Suppressor macrophage treated with lipopolysaccharide for 4 hours (primary cell): ENCODE data around the gene SNAPC2.
"Not testable (repeated sequence)": the region's sequence is repeated elsewhere in the genome, so short reads cannot be mapped to it uniquely, and the experiment has no call there.

ENCODE experiments used
- DNase-seq: peaks from one replicate; pipeline ENCODE4 v3.0.0-alpha.2; 2020

The SNAPC2 gene

DNA sequence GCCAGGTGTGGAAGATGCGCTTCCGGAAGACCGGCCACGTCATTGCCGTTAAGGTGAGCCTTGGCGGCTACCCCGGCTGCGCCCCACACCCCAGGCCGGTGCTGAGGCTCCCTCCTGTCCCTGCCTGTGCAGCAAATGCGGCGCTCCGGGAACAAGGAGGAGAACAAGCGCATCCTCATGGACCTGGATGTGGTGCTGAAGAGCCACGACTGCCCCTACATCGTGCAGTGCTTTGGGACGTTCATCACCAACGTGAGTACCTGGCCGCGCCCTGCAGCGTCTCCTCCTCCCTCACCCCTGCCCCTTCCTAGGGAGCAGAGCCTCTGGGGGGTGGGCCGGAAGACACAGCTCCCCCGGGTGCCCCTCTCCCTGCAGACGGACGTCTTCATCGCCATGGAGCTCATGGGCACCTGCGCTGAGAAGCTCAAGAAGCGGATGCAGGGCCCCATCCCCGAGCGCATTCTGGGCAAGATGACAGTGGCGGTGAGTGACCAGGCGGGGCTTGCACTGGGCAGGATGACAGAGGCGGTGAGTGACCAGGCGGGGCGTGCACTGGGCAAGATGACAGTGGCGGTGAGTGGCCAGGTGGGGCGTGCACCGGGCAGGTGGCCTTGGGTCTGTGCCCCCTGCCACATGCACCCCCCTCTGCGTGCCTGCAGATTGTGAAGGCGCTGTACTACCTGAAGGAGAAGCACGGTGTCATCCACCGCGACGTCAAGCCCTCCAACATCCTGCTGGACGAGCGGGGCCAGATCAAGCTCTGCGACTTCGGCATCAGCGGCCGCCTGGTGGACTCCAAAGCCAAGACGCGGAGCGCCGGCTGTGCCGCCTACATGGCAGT lies 9.6 kb upstream of the SNAPC2 start:
- DNase-seq = no peak

DNA sequence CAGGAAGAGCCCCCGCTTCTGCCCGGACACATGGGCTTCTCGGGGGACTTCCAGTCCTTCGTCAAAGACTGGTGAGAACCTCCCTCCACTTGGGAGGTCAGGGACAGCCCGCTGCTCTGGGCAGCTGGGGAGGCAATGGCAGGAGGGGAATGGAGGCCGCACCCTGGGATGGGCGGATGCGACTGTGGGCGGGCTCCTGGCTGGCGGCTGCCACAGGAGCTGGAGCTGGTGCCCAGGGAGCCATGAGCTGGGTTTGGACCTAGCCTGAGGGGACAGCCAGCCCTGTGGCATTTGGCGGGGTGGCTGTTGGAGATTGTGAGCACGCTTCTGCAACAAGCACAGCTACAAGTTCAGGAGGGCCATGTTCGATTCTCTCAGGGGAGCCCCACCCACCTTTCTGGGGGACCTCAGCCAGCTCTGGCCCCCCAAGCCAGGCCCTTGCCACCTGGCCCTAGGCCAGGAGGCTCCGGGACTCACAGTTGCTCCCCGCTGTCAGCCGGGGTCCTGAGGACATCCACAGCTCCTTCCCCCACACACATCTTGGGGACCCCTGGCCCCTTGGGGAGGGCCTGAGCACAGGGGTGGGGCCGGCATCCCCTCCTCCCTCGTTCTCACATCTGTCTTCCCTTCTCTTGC lies 8.5 kb upstream of the SNAPC2 start:
- DNase-seq = no peak

DNA sequence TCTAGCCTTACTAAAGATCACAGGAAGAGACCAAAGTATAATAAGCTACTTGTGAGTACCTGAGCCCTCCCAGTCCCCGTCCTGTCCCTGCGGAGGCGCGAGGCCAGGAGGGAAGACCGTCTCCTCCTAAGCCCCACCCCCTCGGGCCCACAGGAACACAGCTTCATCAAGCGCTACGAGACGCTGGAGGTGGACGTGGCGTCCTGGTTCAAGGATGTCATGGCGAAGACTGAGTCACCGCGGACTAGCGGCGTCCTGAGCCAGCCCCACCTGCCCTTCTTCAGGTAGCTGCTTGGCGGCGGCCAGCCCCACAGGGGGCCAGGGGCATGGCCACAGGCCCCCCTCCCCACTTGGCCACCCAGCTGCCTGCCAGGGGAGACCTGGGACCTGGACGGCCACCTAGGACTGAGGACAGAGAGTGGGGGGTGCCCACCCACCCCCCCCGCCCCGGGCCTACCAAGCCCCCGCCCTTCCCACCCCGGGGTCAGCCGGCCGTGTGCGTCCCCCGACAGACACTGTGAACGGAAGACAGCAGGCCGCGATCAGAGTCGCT lies 7.9 kb upstream of the SNAPC2 start:
- DNase-seq = no peak

DNA sequence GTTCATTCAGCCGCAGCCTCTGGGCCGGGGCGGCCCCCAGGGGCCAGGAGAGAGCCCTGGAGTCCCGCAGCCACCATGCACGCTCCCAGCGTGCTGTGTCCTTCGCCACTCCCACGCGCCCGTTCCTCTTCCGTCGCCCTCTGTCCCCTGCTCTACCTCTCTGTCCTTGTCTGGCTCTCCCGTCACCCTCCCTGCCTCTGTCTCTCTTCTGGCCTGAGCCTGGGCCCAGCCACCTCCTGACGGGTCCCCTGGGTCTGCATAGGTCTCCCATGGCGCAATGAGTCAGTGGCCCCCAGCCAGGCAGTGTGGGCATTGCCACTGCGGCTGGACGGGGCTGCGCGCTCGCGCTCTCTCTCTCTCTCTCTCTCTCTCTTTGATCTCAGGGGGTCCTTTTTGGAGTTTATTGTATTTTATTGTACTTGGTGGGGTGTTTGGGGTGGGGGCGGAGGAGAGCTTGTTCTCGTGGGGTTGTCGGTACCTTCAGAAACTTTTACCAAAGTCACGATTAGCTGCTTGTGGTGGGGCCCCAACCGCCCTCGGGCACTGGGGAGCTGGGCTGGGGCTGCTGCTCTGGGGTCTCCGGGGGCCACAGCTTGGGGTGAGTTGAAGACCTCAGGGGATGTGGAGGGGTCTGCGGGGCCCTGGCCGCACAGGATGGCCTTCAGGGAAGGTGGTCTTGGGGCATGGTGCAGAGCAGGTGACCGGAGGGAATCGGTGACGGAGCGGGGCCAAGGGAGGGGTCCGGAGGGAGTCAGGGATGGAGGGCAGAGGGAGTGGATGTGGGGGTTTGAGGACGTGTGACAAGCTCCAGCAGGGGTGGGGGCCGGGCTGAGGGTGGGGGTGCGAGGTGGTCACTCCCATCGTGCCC lies 7.2 kb upstream of the SNAPC2 start:
- DNase-seq = no peak

GRCh38 chr19:7913652-7914051 lies 6.5 kb upstream of the SNAPC2 start:
- DNase-seq = no peak

DNA sequence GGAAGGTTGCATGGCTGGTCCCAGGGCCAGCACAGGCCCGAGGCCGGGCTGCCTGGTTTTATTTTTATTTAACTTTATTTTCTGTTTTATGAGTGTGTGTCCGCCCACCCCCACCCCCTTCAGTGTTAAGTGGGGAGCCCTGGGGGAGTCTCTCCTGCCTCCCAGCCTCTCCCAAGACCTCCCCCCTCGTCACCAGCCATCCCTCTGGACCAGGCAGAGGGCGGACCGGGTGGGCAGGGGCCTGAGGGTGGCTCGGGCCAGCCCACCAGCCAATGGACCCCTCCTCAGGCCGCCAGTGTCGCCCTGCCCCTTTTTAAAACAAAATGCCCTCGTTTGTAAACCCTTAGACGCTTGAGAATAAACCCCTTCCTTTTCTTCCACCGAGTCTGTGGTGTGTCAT lies 6.0 kb upstream of the SNAPC2 start:
- no peak for DNase-seq

DNA sequence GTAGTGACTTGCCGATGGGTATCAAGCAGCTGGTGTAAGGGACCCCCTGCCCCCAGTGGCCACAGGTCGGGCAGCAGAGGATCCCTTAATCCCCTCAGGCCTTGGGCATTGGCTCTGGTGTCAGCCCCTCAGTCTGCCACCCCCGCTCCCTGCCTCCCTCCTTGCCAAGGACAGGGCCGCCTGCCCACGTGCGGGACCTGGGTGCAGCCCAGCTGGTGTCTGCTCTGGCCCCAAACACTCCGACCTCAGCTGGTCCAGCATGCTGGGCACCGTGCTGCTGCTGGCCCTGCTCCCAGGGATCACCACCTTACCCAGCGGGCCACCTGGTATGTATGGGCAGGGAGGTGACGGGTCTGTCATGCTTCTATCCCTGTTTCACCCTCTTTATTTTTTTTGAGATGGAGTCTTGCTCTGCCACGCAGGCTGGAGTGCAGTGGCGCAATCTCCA lies 5.5 kb upstream of the SNAPC2 start, which contains the start of gene TGFBR3L:
TGFBR3L (plus strand) TSS at position 233 of the 448 bp plus-strand sequence.
- DNase-seq = no peak

DNA sequence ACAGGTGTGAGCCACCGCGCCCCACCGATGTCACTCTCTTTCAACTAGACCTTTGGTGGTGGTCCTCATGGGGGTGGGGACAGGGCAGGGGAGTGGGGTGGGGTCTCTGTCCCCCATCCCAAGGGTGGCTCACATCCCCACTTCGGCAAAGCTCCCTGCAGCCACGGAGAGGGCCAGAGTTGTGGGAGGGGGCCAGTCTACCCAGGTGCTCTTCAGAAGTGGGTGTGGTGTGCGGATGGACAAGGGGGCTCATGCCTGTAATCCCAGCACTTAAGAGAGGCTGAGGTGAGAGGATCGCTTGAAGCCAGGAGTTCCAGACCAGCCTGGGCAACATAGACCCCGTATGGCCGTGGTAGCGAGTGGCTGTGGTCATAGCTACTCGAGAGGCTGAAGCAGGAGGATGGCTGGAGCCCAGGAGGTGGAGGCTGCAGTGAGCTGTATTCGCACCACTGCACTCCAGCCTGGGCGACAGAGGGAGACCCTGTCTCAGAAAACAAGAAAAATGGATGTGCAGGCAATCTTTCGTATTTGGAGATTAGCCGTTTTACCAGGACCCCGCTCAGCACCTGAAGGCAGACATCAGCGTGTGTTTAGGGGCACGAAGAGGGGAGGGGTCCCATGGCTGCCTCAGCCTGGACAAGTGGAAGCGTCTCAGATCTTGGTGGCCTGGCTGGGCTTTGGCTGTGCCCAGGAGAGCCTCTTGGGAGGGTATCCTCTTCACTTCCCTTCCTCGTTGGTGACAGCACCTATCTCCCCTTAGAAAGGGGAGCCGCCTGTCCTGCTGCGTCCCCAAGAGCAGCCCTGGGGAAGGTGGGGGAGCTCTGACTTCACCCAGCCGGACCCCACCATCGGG lies 4.7 kb upstream of the SNAPC2 start:
- no peak for DNase-seq

DNA sequence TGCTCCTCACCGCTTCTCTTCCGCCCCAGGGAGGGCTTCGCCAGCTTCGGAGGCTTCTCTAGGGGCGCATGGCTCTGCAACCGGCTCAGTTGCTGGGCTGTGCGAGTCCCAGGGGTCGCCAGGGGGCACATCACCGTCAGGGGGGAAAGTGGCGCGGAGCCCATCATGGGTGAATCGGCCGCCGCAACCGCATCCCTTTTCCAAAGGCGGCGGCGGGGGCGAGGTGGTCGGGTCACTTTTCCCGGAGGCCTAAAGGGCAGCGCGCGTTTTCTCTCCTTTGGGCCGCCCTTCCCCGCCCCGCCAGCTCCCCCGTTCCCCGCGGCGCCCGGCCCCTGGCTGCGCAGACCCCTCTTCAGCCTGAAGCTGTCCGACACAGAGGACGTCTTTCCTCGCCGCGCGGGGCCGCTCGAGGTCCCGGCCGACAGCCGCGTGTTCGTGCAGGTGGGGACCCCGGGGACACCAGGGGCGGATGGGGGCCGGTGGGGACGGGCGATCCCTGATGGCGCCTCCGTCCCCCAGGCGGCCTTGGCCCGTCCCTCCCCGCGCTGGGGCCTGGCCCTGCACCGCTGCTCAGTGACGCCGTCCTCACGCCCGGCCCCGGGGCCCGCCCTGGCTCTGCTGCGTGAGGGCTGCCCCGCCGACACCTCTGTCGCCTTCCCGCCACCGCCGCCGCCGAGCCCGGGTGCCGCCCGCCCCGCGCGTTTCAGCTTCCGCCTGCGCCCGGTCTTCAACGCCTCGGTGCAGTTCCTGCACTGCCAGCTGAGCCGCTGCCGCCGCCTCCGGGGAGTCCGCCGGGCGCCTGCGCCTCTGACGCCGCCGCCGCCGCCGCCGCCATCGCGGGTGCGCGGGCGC lies 3.8 kb upstream of the SNAPC2 start:
- DNase-seq = peak; percentile 56

DNA sequence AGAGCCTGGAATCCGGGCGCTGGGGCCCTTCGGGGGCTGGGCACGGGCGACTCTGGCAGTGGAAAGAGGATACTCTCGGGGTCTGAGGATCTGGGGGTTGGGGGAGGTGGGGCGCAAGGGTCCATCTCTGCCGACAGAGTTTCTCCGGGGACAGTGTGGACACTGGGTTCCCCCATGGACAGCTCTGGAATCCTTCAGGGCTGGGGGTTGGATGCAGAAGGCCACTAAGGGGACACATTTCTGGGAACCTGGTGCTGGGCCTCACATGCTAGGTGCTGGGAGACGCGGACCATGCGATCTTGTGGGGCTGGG lies 3.2 kb upstream of the SNAPC2 start:
- no peak for DNase-seq

GRCh38 chr19:7917267-7918061 lies 2.7 kb upstream of the SNAPC2 start:
- peak; percentile 62 for DNase-seq

GRCh38 chr19:7918062-7918614 lies 2.0 kb upstream of the SNAPC2 start:
- not testable (repeated sequence) for DNase-seq

DNA sequence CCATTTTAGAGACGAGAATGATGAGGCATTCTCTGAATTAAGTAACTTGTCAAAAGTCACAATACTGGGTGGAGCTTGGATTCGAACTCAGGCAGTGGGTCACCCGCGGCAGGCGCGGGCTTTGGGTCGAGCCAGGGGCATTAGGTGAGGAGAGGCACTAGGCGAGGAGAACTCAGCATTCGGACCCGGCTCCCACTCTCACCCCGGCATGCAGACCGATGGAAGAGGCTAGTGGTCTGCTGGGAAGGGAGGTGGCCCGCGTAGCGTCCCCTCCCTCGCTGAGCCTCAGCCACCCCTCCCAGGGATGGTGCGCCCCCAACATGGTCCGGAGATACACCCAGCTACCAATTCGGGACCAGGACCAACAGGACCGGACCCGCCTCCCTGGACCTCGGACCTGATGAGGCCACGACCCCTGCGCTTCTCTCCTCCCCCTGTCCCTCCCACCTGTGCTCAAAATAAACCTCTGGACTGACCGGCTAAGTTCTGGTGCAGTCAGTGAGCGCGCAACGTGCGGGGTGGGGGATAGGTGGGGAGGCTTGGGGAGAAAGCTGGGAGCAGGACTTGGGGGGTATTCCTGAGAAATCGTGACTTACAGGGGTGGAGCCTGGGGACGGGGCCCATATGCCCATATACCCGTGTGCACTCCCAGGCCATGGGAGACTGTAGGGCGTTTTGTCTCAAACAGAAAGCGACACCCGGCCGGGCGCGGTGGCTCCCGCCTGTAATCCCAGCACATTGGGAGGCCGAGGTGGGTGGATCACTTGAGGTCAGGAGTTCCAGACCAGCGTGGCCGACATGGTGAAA lies 1.3 kb upstream of the SNAPC2 start:
- no peak for DNase-seq

- peak; percentile 100 for DNase-seq
These were observed 572 bp downstream of the SNAPC2 start for GRCh38 chr19:7920519-7921301.

DNA sequence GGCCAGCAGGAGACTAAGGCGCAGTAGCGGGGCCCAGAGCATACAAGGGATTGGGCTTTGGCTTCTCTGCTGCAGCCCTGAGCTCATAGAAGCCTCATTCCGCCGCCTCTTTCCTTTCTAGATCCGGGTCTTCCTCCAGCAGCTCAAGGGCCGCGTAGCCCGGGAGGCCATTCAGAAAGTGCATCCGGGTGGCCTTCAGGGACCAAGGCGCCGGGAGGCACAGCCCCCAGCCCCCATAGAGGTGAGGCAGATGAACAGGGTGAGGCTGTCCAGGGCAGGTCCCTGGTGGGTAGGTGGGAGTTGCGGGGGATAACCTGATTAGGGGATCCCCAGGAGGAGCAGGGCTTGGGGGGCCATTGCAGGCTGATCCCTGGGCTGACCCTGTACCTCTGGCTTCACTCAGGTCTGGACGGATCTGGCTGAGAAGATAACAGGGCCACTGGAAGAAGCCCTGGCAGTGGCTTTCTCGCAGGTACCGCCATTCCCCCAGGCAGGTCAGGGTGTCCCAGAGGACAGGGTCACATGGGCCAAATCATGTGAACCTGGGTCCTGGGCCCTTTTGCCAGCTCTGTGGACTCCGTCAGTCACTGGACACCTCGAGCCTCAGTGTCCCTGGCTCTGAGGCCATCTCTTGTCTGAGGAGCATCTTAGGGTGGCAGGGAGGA lies 1.3 kb downstream of the SNAPC2 start:
- DNase-seq = no peak

- no peak for DNase-seq
These were observed 2.1 kb downstream of the SNAPC2 start for GRCh38 chr19:7921967-7922835.

GRCh38 chr19:7922836-7923195 lies 2.7 kb downstream of the SNAPC2 start:
- no peak for DNase-seq
